Right cardiac atrium (tissue), 5 donors: ENCODE data around the gene XXYLT1. TPM values are rescaled to one million over a fixed set of nuclear protein-coding genes. Genes with fewer than 3 reads are reported as not detected.

Source experiments
- ATAC-seq, 2 donors: fragments of 200-7000 bp; cut with Tn5 transposase; one replicate each; pipeline versions ENCODE4 v1.8.0 to v1.9.1; 2020; ENCODE audit warnings: moderate library complexity in 2 of 2, mild to moderate bottlenecking in 1 of 2
- DNase-seq, 3 donors: peaks; one replicate each; pipeline ENCODE4 v3.0.0-alpha.2; 2020
- H3K27ac ChIP-seq: one replicate; pipeline ENCODE4 v1.5.1; 2013; ENCODE audit warnings: mild to moderate bottlenecking, low read length, control low read depth, moderate library complexity
- H3K27me3 ChIP-seq: one replicate; pipeline ENCODE4 v1.6.1; 2013; ENCODE audit not compliant: control insufficient read depth, insufficient read depth
- H3K4me1 ChIP-seq: one replicate; pipeline ENCODE4 v1.6.1; 2013; ENCODE audit warnings: low read length; ENCODE audit not compliant: control insufficient read depth, insufficient read depth
- H3K4me3 ChIP-seq: one replicate; pipeline ENCODE4 v1.5.1; 2013; ENCODE audit warnings: low read length, control low read depth
- H3K9me3 ChIP-seq: one replicate; pipeline ENCODE4 v1.6.1; 2013; ENCODE audit warnings: low read length; ENCODE audit not compliant: control insufficient read depth
- WGBS: extraction: QIAGEN DNeasy Blood & Tissue Kit; methylation state at CpG from one replicate; pipeline ENCODE4 v1.1.7; 2013; 5-methylcytosine and 5-hydroxymethylcytosine counted together
- intact Hi-C, 4 donors: fragments of 100-400 bp; cut with DNase I; formaldehyde crosslinking; loops; one replicate each; pipeline versions ENCODE4 v1.11.0 to v1.14.0; 2022 to 2023
- polyA plus RNA-seq: library from polyadenylated mRNA; stranded (reverse); fragments of 200-250 nt; gene quantifications from one replicate; pipeline ENCODE4 v1.2.3, GENCODE V29; 2013
- total RNA-seq, 4 donors: library from RNA; stranded (reverse); fragmentation: NEBNext Ultra II Directional; extraction: Animal tissue kit (Norgen Biotek cat#: 25700); gene quantifications; one replicate each; pipeline ENCODE4 v1.2.1, GENCODE V29; 2021
- donor health status: healthy with polysubstance abuse.
- donor health status: DM: no; HTN: yes; CAD: no.
- donor health status: DM: no; HTN: no; CAD: no.
- donor health status: DM: no; HTN: yes; CAD: no; lungs with severe emphysema.
- donor health status: DM: yes; HTN: yes; CAD: no.

XXYLT1 gene
- total and polyA plus RNA-seq, 5 donors, result 3.3 to 6.2 (median 4.3) TPM

DNA sequence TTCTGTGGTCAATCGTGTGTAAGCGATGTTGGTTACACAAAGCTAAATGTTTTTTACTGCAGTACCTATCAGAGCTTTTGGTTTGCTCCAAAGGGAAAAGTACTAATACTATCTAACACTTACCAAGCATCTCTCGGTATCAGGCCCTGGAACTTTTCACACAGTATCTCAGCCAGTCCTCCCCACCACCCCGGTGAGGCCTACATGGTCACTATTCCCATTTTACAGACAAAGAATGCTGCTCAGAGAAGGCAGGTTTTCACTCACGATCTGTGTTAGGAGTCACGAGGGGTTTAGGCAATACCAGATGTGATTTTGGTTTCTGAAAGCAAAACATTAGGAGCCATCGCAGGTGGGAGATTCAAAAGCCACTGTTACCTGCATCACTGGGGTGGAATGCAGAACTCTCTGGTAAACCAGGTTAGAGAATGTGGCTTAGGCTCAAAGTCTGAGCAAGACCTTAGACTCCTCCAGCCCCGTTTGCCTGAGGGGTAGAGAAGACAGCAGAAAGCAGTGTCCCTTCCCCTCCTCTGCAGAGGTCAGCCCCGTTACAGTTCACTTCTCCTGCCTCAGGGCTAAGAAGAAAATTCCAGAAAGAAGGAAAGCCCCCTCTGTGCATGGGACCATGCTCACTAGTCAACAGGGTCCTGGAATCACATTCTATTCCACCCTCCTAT, 57.2 kb downstream of the XXYLT1 start:
- intact Hi-C loops, result no loop called here
- no peaks in the 10 kb centered on the region for H3K9me3 ChIP-seq
- H3K4me1 ChIP-seq, result peaks cover 9% of the 10 kb centered on the region
- ATAC-seq (no peak), DNase-seq (no peak)
- no peaks in the 10 kb centered on the region for H3K27me3 ChIP-seq
- no peak overlapping the region for H3K4me3 ChIP-seq
- 85% methylated on average over 9 of the region's 9 CpGs for WGBS
- H3K27ac ChIP-seq, result no peak overlapping the region

DNA sequence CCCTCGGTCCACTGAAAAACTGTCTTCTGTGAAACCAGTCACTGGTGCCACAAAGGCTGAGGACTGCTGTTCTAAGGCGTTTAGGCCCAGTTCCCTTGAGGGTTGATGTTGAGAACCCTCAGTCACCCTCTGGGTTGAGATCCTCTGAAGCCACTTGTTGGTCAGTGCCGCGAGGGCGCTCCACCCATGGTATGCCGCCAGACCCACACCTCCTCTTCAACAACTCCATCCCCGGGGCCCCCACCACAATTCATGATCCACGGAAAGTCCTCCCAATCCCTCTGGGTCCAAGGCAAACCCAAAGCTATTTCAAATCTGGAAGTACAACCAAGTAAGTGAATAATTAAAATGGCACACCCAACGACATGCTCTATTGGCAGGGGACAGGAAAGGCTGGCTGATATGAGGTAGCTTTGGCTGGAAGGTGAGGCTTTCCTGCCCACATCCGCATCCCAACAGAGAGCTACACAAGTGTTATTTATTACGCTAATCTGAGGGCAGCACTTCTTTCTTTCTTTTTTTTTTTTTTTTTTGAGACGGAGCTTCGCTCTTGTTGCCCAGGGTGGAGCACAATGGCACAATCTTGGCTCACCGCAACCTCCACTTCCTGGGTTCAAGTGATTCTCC, 58.1 kb downstream of the XXYLT1 start:
- peaks cover 11% of the 10 kb centered on the region for H3K4me1 ChIP-seq
- intact Hi-C loops, result no loop called here

DNA sequence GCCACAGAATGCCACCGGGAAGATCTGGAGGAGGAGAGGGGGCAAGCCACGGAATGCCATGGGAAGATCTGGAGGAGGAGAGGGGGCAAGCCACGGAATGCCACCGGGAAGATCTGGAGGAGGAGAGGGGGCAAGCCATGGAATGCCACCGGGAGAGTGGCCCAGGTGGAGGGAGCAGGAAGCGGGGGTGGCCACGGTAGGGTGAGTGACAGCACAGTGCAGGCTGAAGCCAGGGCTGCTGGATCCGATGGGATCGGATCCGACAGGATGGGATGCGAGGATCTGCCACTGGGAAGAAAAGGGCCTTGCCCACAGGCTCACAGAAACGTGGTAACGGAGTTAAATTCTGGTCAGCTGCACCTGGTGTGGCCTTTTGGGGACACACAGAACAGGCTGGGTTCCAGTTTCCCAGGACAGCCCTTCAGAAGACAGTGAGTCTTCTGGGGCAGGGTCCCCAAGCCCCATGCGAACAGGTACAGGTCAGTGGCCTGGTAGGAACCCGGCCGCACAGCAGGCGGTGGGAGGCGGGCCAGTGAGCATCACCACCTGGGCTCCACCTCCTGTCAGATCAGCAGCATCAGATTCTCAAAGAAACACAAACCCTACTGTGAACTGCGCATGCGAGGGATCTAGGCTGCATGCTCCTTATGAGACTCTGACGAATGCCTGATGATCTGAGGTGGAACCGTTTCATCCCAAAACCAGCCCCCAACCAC, 58.8 kb downstream of the XXYLT1 start:
- Histone ChIP-seq H3K4me3 (no peak overlapping the region), H3K27ac (no peak overlapping the region), H3K27me3 (no peaks in the 10 kb centered on the region), H3K9me3 (no peaks in the 10 kb centered on the region), H3K4me1 (peaks cover 11% of the 10 kb centered on the region)
- intact Hi-C loops, result no loop called here
- WGBS, result 97% methylated on average over 22 of the region's 22 CpGs
- no peak for ATAC-seq
- peak in 1 of 3 donors; percentile 48 for DNase-seq

More for the DNA sequence above, 58.1 kb downstream of the XXYLT1 start:
- Histone ChIP-seq H3K27me3 (no peaks in the 10 kb centered on the region), H3K4me3 (no peak overlapping the region), H3K27ac (no peak overlapping the region), H3K9me3 (no peaks in the 10 kb centered on the region)
- ATAC-seq, result no peak
- no peak for DNase-seq
- WGBS, result 96% methylated on average over 14 of the region's 14 CpGs

DNA sequence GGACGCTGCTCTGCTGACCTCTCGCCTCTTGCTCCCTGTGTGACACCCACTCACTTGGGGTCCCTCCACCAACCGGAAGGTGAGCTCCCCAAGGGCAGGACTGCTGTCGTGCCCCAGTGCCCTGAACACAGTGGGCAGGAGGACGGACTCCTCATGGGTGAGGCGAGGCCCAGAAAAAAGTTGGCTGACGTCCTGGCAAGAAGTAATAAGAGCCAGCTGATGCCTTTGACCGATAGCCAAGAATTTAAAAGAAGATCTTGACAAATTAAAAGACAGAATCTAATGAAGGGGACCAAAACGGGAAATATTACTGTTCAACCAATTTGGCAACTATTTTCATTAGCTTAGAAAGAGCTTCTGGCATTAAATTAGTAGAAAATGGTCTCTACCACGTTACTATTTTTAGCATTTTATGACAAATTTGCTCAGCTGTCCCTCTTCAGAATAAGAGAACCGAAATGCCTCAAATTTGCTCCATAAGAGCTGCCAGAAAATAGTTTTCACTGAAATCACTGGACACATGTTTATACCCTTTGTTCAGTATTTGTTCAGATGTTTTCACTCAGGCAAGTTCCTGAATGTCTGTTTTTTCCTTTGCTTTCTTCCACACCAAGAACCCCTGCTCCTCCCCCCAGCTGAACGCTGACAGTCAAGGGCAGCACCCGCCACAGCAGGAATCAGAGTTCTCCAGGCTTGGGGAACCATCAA, 60.5 kb downstream of the XXYLT1 start:
- peaks cover 11% of the 10 kb centered on the region for H3K4me1 ChIP-seq
- H3K27ac ChIP-seq, result peak overlapping the region; percentile 80
- H3K27me3 ChIP-seq, result no peaks in the 10 kb centered on the region
- ATAC-seq (peak; percentile 62 to 66), DNase-seq (peak in 2 of 3 donors; percentile 56 to 77)
- H3K9me3 ChIP-seq, result no peaks in the 10 kb centered on the region
- intact Hi-C loops, result no loop called here
- 22% methylated on average over 13 of the region's 13 CpGs for WGBS
- H3K4me3 ChIP-seq, result no peak overlapping the region

DNA sequence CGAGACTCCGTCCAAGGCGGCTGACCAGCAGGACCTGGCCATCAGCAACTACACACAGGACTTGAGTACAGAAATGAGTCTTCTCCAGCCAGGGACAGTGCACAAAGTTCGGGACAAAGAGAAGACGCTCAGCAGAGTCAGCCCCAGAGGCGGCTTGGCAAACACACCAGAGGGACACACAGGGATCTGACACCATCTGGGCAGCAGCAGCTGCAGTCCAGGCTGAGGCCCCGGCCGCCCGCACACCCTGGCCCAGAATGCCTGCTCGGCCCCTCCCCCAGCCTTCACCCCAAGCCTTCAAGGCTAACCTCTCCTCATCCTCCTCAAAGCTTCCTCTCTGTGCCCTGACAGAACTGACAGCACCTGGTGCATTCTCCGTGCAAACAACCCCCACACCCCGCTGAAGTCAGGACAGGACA, 61.1 kb downstream of the XXYLT1 start:
- DNase-seq (peak; percentile 67 to 84 (median 83)), ATAC-seq (peak; percentile 74 to 77)
- H3K27ac ChIP-seq, result peak overlapping the region; percentile 65
- H3K4me3 ChIP-seq, result no peak overlapping the region
- 26% methylated on average over 12 of the region's 12 CpGs for WGBS
- no peaks in the 10 kb centered on the region for H3K27me3 ChIP-seq
- intact Hi-C loops, result no loop called here
- H3K4me1 ChIP-seq, result peaks cover 11% of the 10 kb centered on the region
- no peaks in the 10 kb centered on the region for H3K9me3 ChIP-seq

DNA sequence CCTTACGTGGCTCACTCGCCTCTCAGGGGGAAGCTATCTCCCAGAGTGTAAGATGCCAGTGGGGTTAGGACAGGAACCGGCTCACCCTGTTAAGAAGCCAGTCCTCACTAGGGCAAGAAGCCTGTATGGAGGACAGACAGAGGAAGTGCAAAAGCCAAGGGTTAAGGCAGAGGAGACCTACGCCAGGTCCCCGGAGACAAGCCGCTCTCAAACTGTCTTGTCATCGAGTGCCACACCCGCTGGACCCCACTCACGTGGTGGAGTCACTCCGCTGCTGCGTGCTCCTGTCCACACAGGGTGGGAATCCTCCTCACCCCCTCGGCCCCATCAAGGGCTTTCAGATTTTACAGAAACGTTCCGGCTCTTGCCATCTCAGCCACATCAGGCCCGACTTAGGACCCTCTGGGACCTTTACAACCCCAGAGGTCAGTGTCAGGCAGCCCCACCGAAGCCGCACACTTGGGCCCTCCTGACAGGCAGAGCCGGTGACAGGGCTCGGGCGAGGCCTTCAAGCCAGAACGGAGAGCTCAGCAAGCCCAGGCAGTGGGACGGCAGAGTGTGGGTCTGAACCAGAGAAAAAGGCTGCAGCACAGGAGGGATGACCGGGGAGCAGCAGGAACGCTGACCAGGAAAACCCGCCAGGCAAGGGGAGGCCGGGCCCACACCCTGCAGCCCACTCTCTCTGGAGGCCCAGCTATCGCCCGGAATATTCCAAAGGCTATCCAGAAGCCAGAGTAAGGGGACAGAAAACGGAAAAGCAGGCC, 61.7 kb downstream of the XXYLT1 start:
- ATAC-seq, result peak; percentile 56 to 60
- H3K4me1 ChIP-seq, result peaks cover 15% of the 10 kb centered on the region
- WGBS, result 51% methylated on average over 29 of the region's 29 CpGs

DNA sequence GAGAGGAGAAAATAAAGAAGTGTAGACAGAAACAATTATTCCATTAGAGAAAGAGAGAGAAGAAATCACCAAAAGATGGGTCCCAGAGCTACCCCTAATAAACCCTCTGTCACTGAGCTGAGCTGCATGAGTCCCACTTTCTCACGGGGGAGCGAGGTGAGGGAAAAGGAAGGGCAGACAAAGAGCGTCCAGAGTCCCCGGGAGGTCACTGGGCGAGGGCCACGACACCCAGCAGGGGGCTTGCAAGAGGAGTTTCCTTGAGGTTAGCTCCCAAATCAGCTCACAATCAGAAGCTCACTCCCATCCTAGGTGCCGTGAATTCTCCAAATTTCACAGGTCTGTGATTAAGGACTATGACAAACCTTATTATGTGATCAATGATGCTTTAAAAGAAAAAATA, 62.3 kb downstream of the XXYLT1 start:
- WGBS, result 84% methylated on average over 7 of the region's 7 CpGs
- Histone ChIP-seq H3K9me3 (no peaks in the 10 kb centered on the region), H3K27me3 (no peaks in the 10 kb centered on the region), H3K27ac (no peak overlapping the region), H3K4me1 (peaks cover 16% of the 10 kb centered on the region), H3K4me3 (no peak overlapping the region)
- ATAC-seq (no peak), DNase-seq (no peak)
- intact Hi-C loops, result no loop called here

More for the DNA sequence above, 61.7 kb downstream of the XXYLT1 start:
- Histone ChIP-seq H3K27ac (peak overlapping the region; percentile 65), H3K9me3 (no peaks in the 10 kb centered on the region), H3K4me3 (no peak overlapping the region), H3K27me3 (no peaks in the 10 kb centered on the region)
- intact Hi-C loops, result no loop called here
- peak; percentile 35 to 75 (median 74) for DNase-seq

DNA sequence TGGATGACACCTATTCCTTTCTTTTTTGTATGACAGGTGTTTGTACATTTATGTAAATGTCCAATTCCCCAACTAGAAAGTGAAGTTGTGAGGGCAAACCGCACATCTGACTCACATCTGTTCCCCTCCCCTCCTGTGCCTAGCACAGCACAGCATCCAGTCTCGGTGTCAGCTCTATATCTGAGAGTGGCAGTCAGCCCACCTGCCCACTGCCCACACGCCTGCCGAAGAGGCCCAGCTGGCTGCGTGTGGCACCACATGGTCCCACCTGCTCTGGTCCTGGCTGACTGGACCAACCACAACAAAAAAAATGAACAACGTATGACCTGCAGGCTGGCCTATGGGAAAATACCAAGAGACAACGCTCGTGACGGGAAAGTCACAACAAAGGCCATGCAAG, 62.8 kb downstream of the XXYLT1 start:
- H3K9me3 ChIP-seq, result no peaks in the 10 kb centered on the region
- H3K4me1 ChIP-seq, result peaks cover 16% of the 10 kb centered on the region
- no peak overlapping the region for H3K4me3 ChIP-seq
- ATAC-seq (no peak), DNase-seq (no peak)
- WGBS, result 82% methylated on average over 9 of the region's 9 CpGs
- intact Hi-C loops, result no loop called here
- H3K27ac ChIP-seq, result no peak overlapping the region
- H3K27me3 ChIP-seq, result no peaks in the 10 kb centered on the region

DNA sequence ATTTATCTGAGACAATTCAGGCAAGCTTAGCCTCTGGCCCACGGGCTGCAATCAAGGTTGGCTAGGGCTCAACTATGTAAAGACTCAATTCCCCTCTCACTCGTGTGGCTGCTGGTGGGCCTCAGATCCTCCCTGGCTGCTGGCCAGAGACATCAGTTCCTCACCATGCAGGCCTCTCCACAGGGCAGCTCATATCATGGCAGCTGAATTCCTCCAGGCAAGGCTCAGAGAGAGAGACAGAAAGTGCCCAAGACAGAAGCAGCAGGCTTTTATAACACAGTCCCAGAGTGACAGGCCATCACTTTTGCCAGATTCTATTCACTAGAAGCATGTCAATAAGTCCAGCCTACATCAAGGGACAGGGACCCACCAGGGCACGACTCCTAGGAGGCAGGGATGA, 63.2 kb downstream of the XXYLT1 start:
- ATAC-seq, result no peak
- 46% methylated on average over 3 of the region's 3 CpGs for WGBS
- H3K4me3 ChIP-seq, result no peak overlapping the region
- peaks cover 16% of the 10 kb centered on the region for H3K4me1 ChIP-seq
- DNase-seq, result no peak
- intact Hi-C loops, result no loop called here
- no peaks in the 10 kb centered on the region for H3K9me3 ChIP-seq
- H3K27me3 ChIP-seq, result no peaks in the 10 kb centered on the region
- H3K27ac ChIP-seq, result no peak overlapping the region

DNA sequence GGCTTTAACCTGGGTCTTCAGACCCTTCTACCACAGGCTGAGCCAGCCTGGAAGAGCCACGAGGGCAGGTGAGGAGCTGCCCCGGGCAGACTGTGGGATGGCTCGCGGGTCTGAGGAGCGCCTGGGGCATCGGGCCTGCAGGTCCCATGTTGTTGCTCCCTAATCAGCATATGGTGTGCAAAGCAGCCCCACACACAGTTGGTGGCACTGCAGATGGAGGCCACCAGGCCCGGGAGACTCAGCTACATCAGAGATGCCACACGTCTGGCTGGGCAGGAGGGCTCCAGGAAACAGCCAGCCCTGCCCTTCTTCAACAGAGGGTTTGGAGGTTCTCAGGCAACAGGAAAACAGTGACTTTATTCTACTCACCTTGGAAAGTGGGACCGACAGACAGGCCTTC, 63.9 kb downstream of the XXYLT1 start:
- intact Hi-C loops, result no loop called here
- ATAC-seq (no peak), DNase-seq (no peak)
- H3K27ac ChIP-seq, result no peak overlapping the region
- peaks cover 16% of the 10 kb centered on the region for H3K4me1 ChIP-seq
- 94% methylated on average over 9 of the region's 9 CpGs for WGBS
- H3K27me3 ChIP-seq, result no peaks in the 10 kb centered on the region
- H3K4me3 ChIP-seq, result no peak overlapping the region
- H3K9me3 ChIP-seq, result no peaks in the 10 kb centered on the region
